KOPT-K1 (cell line): ENCODE measurements around the gene IGLON5.

Experiments used
- H3K27ac ChIP-seq: fragments of 200-600 bp; sonication (generic); 2 replicates; pipeline ENCODE4 v1.5.1; 2016; ENCODE audit warnings: antibody characterized with exemption, mild to moderate bottlenecking, low read depth, low read length; ENCODE audit not compliant: poor library complexity, severe bottlenecking
- H3K36me3 ChIP-seq: fragments of 200-600 bp; sonication (generic); 2 replicates; pipeline ENCODE4 v1.5.1; 2017; ENCODE audit warnings: antibody characterized with exemption, mild to moderate bottlenecking, low read length, moderate library complexity; ENCODE audit not compliant: insufficient read depth
- H3K9me3 ChIP-seq: fragments of 200-600 bp; sonication (generic); 2 replicates; pipeline ENCODE4 v1.5.1; 2017; ENCODE audit warnings: antibody characterized with exemption, low read length, mild to moderate bottlenecking; ENCODE audit not compliant: insufficient read depth, poor library complexity, severe bottlenecking

The IGLON5 gene

DNA sequence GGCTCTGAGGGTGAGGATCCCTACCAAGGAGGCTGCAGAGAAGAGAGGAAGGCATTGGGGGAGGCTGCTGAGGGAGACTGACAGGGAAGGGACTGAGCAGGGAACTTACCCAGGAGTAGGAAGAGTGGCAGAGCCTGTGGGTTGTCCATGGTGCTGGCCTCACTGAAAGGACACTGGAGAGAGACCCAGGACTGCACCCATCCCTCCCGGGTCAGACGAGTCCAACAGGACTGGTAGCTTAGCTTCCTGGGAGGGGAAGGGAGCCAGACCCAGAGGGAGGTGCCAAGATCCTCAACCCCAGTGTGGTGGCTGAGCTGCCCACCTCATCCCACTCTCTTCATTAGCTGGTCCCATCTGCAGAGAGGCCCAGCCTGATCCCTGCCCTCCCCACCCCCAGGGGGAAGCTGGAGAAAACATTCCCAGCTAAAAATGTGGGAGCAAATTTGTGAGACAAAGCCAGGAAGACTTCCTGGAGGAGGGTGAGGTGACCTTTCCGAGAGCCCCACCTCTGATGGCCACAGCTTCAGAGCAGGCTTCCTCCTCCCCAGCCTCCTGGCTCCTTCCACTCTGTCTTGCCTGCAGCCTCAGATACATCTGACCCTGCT is 30.6 kb downstream of the IGLON5 start, which contains the start of gene VSIG10L:
TSS of gene VSIG10L (minus strand) at position 164 of the 605 bp plus-strand sequence. CDS start at position 149, 15 bp downstream.
- Histone ChIP-seq H3K9me3 (no peaks in the 10 kb centered on the region), H3K27ac (no peak within 1 kb of the TSS), H3K36me3 (peaks cover 22% of the 10 kb centered on the region; the same call in 1 of the 2 replicates)

DNA sequence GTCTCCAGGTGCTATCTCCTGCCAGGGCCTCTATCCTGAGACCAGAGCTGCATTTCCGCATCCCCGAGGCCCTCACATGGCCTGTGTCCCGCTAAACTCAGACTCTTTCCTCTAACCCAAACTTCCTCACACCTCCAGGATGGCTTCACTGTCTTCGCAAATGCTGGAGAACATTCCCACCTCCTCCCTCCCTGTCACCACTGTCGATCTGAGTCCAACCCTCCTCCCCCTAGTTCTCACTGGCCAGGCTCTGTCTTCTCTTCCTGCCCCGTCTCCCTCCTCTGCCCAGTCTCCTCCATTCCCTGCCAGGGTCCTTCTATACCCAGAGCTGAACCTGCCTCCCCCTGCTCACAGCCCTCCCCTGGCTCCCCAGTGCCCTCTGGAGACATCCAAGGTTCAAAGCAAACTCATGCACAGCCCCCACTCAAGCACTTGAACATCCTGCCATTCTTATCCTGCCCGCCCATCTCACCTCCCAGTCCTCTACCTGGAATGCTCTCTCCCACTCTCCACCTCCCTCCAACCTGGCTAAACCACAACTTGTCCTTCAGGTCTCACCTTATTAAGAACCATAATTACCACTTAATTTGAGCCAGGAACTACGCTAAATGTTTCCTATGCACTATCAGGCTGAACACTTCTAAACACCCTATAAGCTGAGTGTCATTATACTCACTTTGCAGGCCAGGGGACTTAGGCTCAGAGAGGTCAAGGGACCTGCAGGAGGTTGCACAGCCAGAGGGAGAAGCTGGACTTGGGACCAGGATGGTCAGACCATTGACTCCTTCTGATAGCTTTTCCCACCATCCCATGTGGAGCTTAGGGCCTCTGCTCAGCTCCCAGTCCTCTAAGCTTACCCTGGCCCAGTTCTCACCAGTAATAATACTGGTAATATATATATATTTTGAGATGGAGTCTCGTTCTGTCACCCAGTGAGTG is 31.5 kb downstream of the IGLON5 start:
- peaks cover 30% of the 10 kb centered on the region; the same call in 1 of the 2 replicates for H3K36me3 ChIP-seq
- no peaks in the 10 kb centered on the region for H3K9me3 ChIP-seq
- no peak overlapping the region for H3K27ac ChIP-seq

DNA sequence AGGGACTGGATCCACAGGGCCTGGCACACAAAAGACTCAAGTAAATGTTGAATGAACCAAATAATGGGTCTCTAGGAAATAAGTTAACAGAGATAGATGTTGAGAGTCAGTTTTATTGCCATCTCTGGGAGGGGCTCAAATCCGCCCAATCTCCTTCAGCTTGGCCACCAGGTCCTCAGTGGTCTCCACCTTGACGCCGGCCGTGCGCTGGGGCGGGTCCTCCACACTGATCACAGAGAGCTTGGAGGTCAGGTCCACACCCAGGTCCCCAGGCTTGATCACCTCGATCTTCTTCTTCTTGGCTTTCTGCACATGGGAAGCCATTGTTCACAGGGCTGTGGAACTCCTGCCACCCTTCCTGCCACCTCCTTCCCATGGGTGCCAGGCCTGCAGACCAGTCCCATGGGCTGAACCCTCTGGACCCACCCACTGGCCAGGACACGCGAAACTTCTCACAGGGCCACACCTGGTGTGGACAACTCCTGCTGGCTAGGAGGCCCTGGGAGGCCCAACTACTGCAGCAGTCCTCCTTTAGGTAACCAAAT is 33.7 kb downstream of the IGLON5 start:
- Histone ChIP-seq H3K36me3 (peaks cover 37% of the 10 kb centered on the region; the same call in 1 of the 2 replicates), H3K9me3 (no peaks in the 10 kb centered on the region), H3K27ac (no peak overlapping the region)

DNA sequence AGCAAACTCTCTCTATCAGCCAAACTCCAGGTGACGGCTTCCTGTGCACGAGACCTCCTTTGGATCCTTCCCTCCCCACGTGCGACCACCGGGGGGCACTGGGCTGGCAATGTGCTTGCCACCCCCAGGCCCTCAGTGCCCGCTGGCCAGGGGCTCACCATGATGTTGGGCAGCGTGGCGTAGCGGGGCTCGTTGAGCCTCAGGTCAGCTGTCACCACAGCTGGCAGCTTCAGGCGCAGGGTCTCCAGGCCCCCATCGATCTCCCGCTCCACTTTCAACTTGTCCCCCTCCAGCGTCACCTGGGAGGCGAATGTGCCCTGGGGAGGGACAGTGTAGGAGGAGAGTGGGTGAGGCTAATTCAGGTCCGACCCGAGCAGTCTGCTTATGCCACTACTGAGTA is 35.3 kb downstream of the IGLON5 start:
- Histone ChIP-seq H3K27ac (no peak overlapping the region), H3K36me3 (peaks cover 53% of the 10 kb centered on the region), H3K9me3 (no peaks in the 10 kb centered on the region)

DNA sequence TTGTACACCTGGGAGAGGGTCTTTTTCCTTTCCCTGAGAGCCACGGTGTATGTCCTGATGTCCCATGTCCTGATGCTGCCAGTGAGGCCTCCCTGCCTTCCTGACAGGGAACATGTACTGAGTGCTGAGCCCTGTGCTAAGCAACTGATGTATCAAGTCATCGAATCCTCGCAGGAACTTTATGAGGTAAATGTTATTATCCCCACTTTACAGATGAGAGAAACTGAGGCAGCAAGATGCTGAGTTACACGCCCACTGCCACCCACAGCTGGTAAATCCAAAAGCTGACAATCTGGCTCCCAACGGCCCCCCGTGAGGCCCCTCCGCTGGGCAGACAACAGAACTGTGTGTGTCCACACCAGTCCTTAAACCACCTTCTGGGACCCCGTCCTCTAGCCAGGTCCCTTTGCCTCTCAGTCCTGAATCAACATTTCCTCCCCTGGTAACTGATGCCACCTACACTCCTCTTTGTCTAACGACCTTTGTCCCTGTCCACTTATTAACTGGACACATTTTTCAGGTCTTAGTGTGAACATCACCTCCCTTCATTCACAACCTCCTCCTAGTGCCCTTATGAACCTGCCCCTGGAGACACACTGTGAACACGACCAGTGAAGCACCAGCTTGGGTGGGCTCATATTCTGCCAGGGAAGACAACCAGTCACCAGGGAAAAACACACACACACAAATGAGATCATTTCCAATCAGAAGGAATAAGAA is 35.9 kb downstream of the IGLON5 start:
- peaks cover 59% of the 10 kb centered on the region for H3K36me3 ChIP-seq

DNA sequence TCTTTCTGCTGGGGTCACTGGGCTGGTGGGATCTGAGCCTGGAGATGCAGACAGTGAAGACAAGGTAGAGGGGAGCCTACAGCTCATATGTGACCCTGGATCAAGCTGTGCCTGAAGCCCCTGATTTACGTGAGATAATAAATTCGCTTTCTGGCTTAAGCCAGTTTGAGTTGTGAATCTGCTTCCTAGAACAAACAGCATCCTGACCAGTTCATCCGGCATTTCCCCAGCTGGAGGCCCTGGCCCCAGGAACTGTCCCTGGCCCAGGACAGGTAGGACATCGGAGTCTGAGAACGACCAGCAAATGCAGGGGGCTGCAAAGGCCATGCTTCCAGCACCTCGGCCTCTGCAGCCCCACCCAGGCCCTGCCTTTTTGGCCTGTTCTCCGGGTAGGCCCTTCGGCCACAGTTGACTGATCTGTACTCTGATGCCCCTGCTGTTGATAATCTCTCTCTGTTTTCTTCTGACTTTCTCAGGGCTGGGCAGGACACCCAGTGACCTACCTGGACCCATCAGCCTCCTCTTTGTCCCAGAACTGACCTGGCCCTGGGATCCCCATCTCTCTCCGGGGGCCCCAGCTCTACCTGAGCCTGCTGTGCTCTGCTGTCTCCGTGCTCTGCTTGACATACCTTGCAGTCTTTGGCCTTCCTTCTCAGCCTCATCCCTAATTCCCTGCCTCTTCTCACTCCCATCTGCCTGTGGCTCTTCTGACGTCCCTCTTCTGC is 40.0 kb downstream of the IGLON5 start:
- Histone ChIP-seq H3K36me3 (peaks cover 51% of the 10 kb centered on the region), H3K27ac (no peak overlapping the region), H3K9me3 (no peaks in the 10 kb centered on the region)

More for the DNA sequence above, 35.9 kb downstream of the IGLON5 start:
- no peak overlapping the region for H3K27ac ChIP-seq
- H3K9me3 ChIP-seq = no peaks in the 10 kb centered on the region

DNA sequence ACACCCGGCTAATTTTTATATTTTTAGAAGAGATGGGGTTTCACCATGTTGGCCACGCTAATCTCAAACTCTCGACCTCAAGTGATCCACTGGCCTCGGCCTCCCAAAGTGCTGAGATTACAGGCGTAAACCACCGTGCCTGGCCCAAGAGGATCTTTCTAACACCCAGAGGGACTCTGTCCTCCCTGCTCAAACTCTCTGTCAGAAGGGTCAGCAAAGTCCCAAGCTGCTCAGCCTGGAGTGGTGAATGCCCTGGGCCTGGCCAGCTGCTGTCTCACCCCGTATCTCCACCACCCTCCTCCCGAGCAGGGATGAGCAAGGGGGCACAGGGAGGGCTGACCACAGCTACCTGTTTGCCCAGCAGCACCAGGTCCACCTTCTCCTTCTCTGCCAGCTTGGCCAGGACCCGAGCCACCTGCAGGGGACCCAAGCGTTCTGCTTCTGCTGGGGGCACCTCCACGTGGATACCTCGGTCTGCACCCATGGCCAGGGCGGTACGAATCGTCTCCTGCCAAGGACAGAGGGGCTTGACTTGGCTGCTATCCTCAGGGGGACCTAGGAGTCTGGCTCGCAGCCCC is 41.4 kb downstream of the IGLON5 start:
- Histone ChIP-seq H3K36me3 (peaks cover 36% of the 10 kb centered on the region), H3K9me3 (no peaks in the 10 kb centered on the region), H3K27ac (no peak overlapping the region)

DNA sequence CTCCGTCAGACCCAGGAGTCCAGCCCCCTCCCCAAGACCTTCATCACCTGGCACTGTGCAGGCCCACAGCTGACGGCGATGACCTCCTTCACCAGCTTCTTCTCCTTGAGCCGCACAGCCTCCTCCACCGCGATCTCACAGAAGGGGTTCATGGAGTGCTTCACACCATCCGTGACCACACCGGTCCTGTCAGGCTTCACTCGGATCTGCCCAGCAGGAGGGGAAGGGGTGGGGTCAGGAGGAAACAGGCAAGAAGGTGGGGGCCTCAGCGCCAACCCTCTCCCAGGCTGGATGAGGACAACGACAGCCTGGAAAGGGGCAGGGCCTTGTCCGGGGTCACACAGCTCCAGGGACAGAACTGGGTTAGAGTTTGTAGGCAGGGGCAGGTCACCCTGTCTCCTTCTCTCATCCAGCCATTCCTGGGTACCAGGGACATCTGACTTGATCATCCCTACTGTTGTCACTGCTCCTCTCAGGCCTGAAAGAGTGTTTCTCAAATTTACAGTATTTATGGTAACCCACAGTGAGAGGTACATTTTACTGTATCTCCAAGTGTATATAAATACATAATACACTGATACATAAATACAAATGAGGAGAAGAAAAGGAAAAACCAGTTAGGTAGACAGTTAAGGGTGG is 42.8 kb downstream of the IGLON5 start:
- H3K27ac ChIP-seq = peak overlapping the region; percentile 15
- H3K9me3 ChIP-seq = no peaks in the 10 kb centered on the region
- H3K36me3 ChIP-seq = peaks cover 36% of the 10 kb centered on the region

DNA sequence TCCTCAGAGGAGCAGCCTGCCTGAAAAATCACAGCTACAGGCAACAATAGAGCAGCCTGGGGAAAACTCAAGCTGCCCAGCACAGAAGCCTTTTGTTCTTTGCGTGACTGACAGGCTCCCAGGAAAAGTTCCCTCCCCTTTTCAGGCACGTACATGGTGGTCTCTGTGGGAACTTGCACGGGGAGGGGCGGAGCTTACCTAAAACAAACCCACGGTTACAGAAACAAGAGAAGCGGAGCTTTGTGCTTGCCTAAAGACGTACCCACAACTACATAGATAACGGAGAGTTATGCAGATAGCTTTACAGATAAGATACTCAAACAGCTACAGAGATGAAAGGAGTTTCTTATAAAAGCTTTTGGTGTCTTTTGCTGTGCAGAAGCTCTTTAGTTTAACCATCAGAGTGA is 43.3 kb downstream of the IGLON5 start:
- Histone ChIP-seq H3K36me3 (peaks cover 34% of the 10 kb centered on the region), H3K9me3 (no peaks in the 10 kb centered on the region), H3K27ac (peak overlapping the region; percentile 15)

DNA sequence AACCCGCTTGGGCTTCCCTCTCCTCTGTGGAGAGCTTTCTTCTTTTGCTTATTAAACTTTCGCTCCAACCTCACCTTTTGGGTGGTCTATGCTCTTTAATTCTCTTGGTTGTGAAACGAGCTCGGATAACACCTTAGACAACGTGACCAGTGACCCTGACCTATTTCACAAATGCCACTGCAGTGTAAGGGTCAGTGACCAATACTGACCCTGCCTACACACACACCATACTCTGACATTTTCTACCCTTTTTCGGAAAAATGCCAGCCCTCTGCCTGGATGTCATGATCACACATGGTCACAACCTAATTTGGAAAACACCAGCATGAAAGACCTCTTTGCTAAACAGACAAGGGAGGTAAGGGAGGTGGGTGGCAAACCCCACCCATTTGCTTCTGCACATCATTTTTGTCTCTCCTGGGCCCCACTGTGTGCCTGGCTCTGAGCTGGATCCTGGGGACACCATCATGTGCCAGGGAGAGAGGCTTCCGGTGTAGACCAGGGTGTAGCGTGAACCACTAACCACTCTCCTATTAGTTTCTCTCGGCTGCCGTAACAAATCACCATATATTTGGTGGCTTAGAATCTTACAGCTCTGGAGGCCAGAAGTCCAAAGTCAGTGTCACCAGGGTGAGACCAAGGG is 44.8 kb downstream of the IGLON5 start:
- Histone ChIP-seq H3K27ac (no peak overlapping the region), H3K9me3 (no peaks in the 10 kb centered on the region), H3K36me3 (peaks cover 18% of the 10 kb centered on the region)

DNA sequence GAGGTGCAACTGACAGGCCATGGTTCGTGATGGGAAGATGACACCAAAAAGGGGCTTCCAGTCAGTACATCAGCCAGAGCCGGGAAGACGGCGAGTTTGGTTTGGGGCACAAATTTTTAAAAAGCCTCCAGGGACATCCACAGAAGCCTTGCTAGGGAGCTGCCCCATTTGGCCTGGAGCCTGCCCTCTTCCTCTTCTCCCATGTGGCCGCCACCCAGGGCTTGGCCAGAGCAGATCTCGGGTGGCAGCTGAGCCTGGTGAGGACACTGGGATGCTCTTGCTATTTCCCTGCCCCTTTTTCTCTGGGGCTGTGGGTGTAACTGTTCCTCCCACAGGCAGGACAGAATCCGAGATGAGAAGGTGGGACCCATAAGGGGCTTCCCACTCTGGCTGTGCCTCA is 46.5 kb downstream of the IGLON5 start:
- Histone ChIP-seq H3K9me3 (no peaks in the 10 kb centered on the region), H3K36me3 (peaks cover 2% of the 10 kb centered on the region; the same call in 1 of the 2 replicates), H3K27ac (no peak overlapping the region)

DNA sequence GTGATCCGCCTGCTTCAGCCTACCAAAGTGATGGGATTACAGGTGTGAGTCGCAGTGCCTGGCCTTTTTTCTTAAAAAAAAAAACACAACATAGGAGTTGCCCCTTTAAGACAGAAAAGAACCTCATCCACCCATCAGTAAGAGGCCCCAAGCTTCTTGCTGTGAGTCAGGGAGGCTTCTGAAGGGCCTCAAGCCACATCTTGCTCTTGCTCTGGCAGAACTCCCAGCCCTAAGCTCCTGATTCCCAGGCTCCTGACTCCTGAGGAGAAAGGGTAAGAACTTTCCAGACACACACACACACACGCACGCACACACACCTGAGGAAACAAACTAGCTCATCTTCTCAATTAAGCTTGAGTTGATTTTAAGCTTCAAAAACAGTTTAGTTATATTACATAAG is 47.9 kb downstream of the IGLON5 start:
- no peaks in the 10 kb centered on the region for H3K36me3 ChIP-seq
- H3K9me3 ChIP-seq = no peaks in the 10 kb centered on the region
- H3K27ac ChIP-seq = no peak overlapping the region

DNA sequence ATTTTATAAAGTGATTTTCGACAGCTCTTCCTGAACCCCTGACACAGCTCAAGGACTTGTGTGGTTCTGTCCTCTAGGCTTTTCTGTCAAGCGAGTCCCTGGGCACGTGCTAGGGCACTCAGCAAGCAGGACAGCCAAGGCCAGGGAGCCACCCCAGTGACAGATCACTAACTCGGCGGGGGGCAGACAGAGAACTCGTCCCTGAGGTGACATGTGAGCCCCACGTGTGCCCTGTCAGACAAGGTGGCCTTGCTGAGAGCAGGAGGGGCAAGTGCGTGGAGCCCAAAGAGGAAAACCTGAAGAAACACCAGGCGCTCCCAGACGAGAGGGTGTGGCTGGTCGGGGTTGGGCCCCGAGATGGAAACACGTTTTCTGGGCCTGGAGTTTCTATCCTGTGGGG is 49.8 kb downstream of the IGLON5 start:
- no peaks in the 10 kb centered on the region for H3K9me3 ChIP-seq
- no peaks in the 10 kb centered on the region for H3K36me3 ChIP-seq
- no peak overlapping the region for H3K27ac ChIP-seq
